ENCODE measurements around the gene DUOXA1. TPM values are rescaled to one million over a fixed set of nuclear protein-coding genes. Genes with fewer than 3 reads are reported as not detected.

The DUOXA1 gene
- total and polyA plus RNA-seq, 2 donors (not counting 1 experiment from before 2014, with no cell fraction given): not detected

GRCh38 chr15:45112591-45113379 lies 16.9 kb downstream of the DUOXA1 start:
- Histone ChIP-seq H3K4me3 (replicated peaks in 1 of 4; ENCODE audit: control extremely low read depth in 1 of 4, insufficient read depth in 1 of 4, low read depth in 3 of 4, low read length in 4 of 4) (no peak overlapping the region), H3K4me2 (ENCODE audit: extremely low read depth, insufficient read depth, low read length) (no peak overlapping the region), H2AFZ (ENCODE audit: low read length) (no peak overlapping the region)

GRCh38 chr15:45112143-45112590 lies 17.5 kb downstream of the DUOXA1 start:
- Histone ChIP-seq H3K4me2 (ENCODE audit: extremely low read depth, insufficient read depth, low read length) (no peak overlapping the region), H2AFZ (ENCODE audit: low read length) (no peak overlapping the region), H3K27ac (ENCODE audit: insufficient read depth, low read length) (no peak overlapping the region), H3K4me1 (ENCODE audit: control insufficient read depth, extremely low read depth, insufficient read depth, low read length) (no peaks in the 10 kb centered on the region), H4K20me1 (ENCODE audit: control insufficient read depth, extremely low read depth, insufficient read depth, low read length) (no peaks in the 10 kb centered on the region), H3K27me3 (ENCODE audit: control insufficient read depth, insufficient read depth, low read length) (peaks cover 73% of the 10 kb centered on the region), H3K4me3 (replicated peaks in 1 of 4; ENCODE audit: control extremely low read depth in 1 of 4, insufficient read depth in 1 of 4, low read depth in 3 of 4, low read length in 4 of 4) (no peak overlapping the region), H3K36me3 (ENCODE audit: control insufficient read depth, insufficient read depth, low read length) (no peaks in the 10 kb centered on the region), H3K9ac (ENCODE audit: insufficient read depth, low read length) (no peak overlapping the region), H3K79me2 (ENCODE audit: control insufficient read depth, insufficient read depth, low read length) (no peaks in the 10 kb centered on the region), H3K9me3 (ENCODE audit: control insufficient read depth, insufficient read depth, low read depth, low read length) (no peaks in the 10 kb centered on the region)
- TF ChIP-seq EZH2 (IDR thresholded peaks at IDR 0.05; ENCODE audit: low read length, missing control alignments) (peak; percentile 93), CTCF (conservative IDR thresholded peaks at IDR 0.05 in 1 of 2, IDR thresholded peaks at IDR 0.05 in 1 of 2; ENCODE audit: low read depth in 1 of 2, low read length in 2 of 2) (no peak)
- no peak for DNase-seq (ENCODE audit: low read depth in 2 of 2)

More at GRCh38 chr15:45112591-45113379, 16.9 kb downstream of the DUOXA1 start:
- Histone ChIP-seq H3K36me3 (ENCODE audit: control insufficient read depth, insufficient read depth, low read length) (no peaks in the 10 kb centered on the region), H3K9me3 (ENCODE audit: control insufficient read depth, insufficient read depth, low read depth, low read length) (no peaks in the 10 kb centered on the region), H3K27me3 (ENCODE audit: control insufficient read depth, insufficient read depth, low read length) (peaks cover 79% of the 10 kb centered on the region), H4K20me1 (ENCODE audit: control insufficient read depth, extremely low read depth, insufficient read depth, low read length) (no peaks in the 10 kb centered on the region), H3K79me2 (ENCODE audit: control insufficient read depth, insufficient read depth, low read length) (no peaks in the 10 kb centered on the region), H3K4me1 (ENCODE audit: control insufficient read depth, extremely low read depth, insufficient read depth, low read length) (no peaks in the 10 kb centered on the region), H3K27ac (ENCODE audit: insufficient read depth, low read length) (no peak overlapping the region), H3K9ac (ENCODE audit: insufficient read depth, low read length) (no peak overlapping the region)
- peak; percentile 34 for TF ChIP-seq EZH2 (IDR thresholded peaks at IDR 0.05; ENCODE audit: low read length, missing control alignments)
- TF ChIP-seq CTCF (conservative IDR thresholded peaks at IDR 0.05 in 1 of 2, IDR thresholded peaks at IDR 0.05 in 1 of 2; ENCODE audit: low read depth in 1 of 2, low read length in 2 of 2): no peak
- no peak for DNase-seq (ENCODE audit: low read depth in 2 of 2)

DNA sequence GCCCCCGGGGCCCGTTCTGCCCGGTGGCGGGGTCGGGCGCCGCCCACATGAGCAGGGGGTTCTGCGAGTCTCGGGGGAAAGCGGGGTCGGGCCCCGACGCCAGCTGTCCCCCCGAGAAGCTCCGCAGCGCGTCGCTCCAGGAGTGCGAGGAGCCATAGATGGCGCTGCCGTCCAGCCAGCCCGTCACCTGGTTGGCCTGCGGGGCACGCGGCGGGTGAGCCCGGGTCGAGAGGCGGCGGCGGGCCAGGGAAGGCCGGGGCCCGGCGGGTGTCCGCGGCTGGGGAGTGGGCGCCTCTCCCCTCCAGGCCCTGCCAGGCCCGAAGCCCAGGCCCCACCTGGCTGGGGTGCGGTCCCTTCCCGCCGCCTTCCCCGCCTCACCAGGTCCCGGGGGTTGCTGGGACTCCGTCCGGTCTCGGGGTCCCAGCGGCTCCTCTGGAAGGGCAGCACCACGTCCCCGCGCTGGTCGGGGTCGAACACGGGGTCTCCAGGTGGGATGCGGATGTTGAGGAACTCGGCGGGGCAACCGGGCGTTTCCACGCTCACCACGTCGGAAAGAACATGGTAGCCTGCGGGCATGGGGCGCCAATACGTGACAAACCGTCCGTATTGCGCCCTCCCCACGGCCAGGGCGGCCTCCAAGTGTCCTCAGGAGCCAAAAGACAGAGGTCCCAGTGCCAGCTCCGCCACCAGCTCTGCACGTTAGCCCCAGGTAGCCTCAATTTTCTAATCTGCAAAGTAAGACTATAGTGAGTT lies 18.1 kb downstream of the DUOXA1 start:
- no peak for DNase-seq (ENCODE audit: low read depth in 2 of 2)
- H3K27me3 ChIP-seq (ENCODE audit: control insufficient read depth, insufficient read depth, low read length): peaks cover 67% of the 10 kb centered on the region
- no peaks in the 10 kb centered on the region for H3K4me1 ChIP-seq (ENCODE audit: control insufficient read depth, extremely low read depth, insufficient read depth, low read length)
- no peak overlapping the region for H2AFZ ChIP-seq (ENCODE audit: low read length)
- H3K4me2 ChIP-seq (ENCODE audit: extremely low read depth, insufficient read depth, low read length): no peak overlapping the region
- H4K20me1 ChIP-seq (ENCODE audit: control insufficient read depth, extremely low read depth, insufficient read depth, low read length): no peaks in the 10 kb centered on the region
- H3K9ac ChIP-seq (ENCODE audit: insufficient read depth, low read length): no peak overlapping the region
- H3K79me2 ChIP-seq (ENCODE audit: control insufficient read depth, insufficient read depth, low read length): no peaks in the 10 kb centered on the region
- no peaks in the 10 kb centered on the region for H3K9me3 ChIP-seq (ENCODE audit: control insufficient read depth, insufficient read depth, low read depth, low read length)
- no peak overlapping the region for H3K27ac ChIP-seq (ENCODE audit: insufficient read depth, low read length)
- TF ChIP-seq CTCF (conservative IDR thresholded peaks at IDR 0.05 in 1 of 2, IDR thresholded peaks at IDR 0.05 in 1 of 2; ENCODE audit: low read depth in 1 of 2, low read length in 2 of 2): no peak
- TF ChIP-seq EZH2 (IDR thresholded peaks at IDR 0.05; ENCODE audit: low read length, missing control alignments): peak; percentile 88
- no peaks in the 10 kb centered on the region for H3K36me3 ChIP-seq (ENCODE audit: control insufficient read depth, insufficient read depth, low read length)
- no peak overlapping the region for H3K4me3 ChIP-seq (replicated peaks in 1 of 4; ENCODE audit: control extremely low read depth in 1 of 4, insufficient read depth in 1 of 4, low read depth in 3 of 4, low read length in 4 of 4)
